Mesenchymal stem cell (in vitro differentiated cells and primary cell): ENCODE data around the gene IL4I1.

Source experiments
- DNase-seq: peaks from one replicate; pipeline ENCODE4 v3.0.0-alpha.2; 2013
- H2AFZ ChIP-seq: one replicate; pipeline ENCODE4 v1.6.1; 2013; ENCODE audit warnings: low read depth, mild to moderate bottlenecking, control low read depth, inconsistent platforms, low read length, moderate library complexity
- H2AK5ac ChIP-seq: 2 replicates; pipeline ENCODE4 v1.6.1; 2013; ENCODE audit warnings: low read length, moderate library complexity, mild to moderate bottlenecking, inconsistent platforms; ENCODE audit not compliant: severe bottlenecking
- H2BK120ac ChIP-seq: one replicate; pipeline ENCODE4 v1.6.1; 2013; ENCODE audit warnings: low read depth, mild to moderate bottlenecking, inconsistent platforms, low read length, moderate library complexity
- H2BK12ac ChIP-seq, 2 experiments: one replicate each; pipeline ENCODE4 v1.6.1; 2013; ENCODE audit warnings: inconsistent platforms in 2 of 2, low read length in 2 of 2, mild to moderate bottlenecking in 2 of 2, moderate library complexity in 2 of 2, control low read depth in 1 of 2
- H2BK15ac ChIP-seq: one replicate; pipeline ENCODE4 v1.6.1; 2013; ENCODE audit warnings: mild to moderate bottlenecking, low read depth, inconsistent platforms; ENCODE audit not compliant: poor library complexity, severe bottlenecking
- H2BK5ac ChIP-seq: 2 replicates; pipeline ENCODE4 v1.6.1; 2013; ENCODE audit warnings: low read depth, mild to moderate bottlenecking, low read length, control low read depth, inconsistent platforms; ENCODE audit not compliant: poor library complexity, severe bottlenecking
- H3K14ac ChIP-seq, 2 experiments: one replicate each; pipeline ENCODE4 v1.6.1; 2013; ENCODE audit warnings: inconsistent platforms in 2 of 2, low read length in 2 of 2, control low read depth in 1 of 2, mild to moderate bottlenecking in 1 of 2, moderate library complexity in 1 of 2
- H3K18ac ChIP-seq, 2 experiments: one replicate each; pipeline ENCODE4 v1.6.1; 2013; ENCODE audit warnings: inconsistent platforms in 2 of 2, low read length in 2 of 2, control low read depth in 1 of 2, low read depth in 1 of 2, mild to moderate bottlenecking in 1 of 2
- H3K23ac ChIP-seq, 2 experiments: one replicate each; pipeline ENCODE4 v1.6.1; 2013; ENCODE audit warnings: inconsistent platforms in 2 of 2, low read length in 2 of 2, mild to moderate bottlenecking in 2 of 2, moderate library complexity in 2 of 2, control low read depth in 1 of 2
- H3K27ac ChIP-seq: 2 replicates; pipeline ENCODE4 v1.5.1; 2013; ENCODE audit warnings: mild to moderate bottlenecking, moderate library complexity, low read length, control low read depth, inconsistent platforms; ENCODE audit not compliant: poor library complexity, severe bottlenecking
- H3K27me3 ChIP-seq, 2 experiments: 2 replicates each; pipeline versions ENCODE4 v1.6.1 to v1.7.0; 2013; ENCODE audit warnings: low read length in 2 of 2, mild to moderate bottlenecking in 2 of 2, moderate library complexity in 2 of 2, control low read depth in 1 of 2, inconsistent platforms in 1 of 2; ENCODE audit not compliant: control insufficient read depth in 1 of 2, insufficient read depth in 1 of 2
- H3K36me3 ChIP-seq, 2 experiments: 2 replicates each; pipeline versions ENCODE4 v1.6.1 to v1.7.0; 2013; ENCODE audit warnings: low read length in 2 of 2, control low read depth in 1 of 2, inconsistent platforms in 1 of 2, low read depth in 1 of 2, mild to moderate bottlenecking in 1 of 2; ENCODE audit not compliant: insufficient read depth in 2 of 2, control insufficient read depth in 1 of 2
- H3K4ac ChIP-seq, 2 experiments: one replicate each; pipeline ENCODE4 v1.6.1; 2013; ENCODE audit warnings: inconsistent platforms in 2 of 2, low read length in 2 of 2, mild to moderate bottlenecking in 2 of 2, moderate library complexity in 2 of 2, control low read depth in 1 of 2, low read depth in 1 of 2
- H3K4me1 ChIP-seq: 2 replicates; pipeline ENCODE4 v1.6.1; 2013; ENCODE audit warnings: low read depth, low read length, control low read depth; ENCODE audit not compliant: control insufficient read depth, insufficient read depth
- H3K4me2 ChIP-seq: 2 replicates; pipeline ENCODE4 v1.6.1; 2013; ENCODE audit warnings: low read length, mild to moderate bottlenecking, inconsistent platforms; ENCODE audit not compliant: poor library complexity, severe bottlenecking
- H3K4me3 ChIP-seq, 2 experiments: 2 replicates each; pipeline versions ENCODE4 v1.5.1 to v1.7.0; 2013; ENCODE audit warnings: low read length in 2 of 2, mild to moderate bottlenecking in 2 of 2, control low read depth in 1 of 2, low read depth in 1 of 2; ENCODE audit not compliant: insufficient read depth in 1 of 2
- H3K79me1 ChIP-seq: replicated peaks from 2 replicates; pipeline ENCODE4 v1.6.1; 2013; ENCODE audit warnings: mild to moderate bottlenecking, control low read depth, low read length, inconsistent platforms; ENCODE audit not compliant: poor library complexity, severe bottlenecking
- H3K9ac ChIP-seq: 2 replicates; pipeline ENCODE4 v1.7.0; 2013; ENCODE audit warnings: mild to moderate bottlenecking, low read length, moderate library complexity
- H3K9me3 ChIP-seq: 2 replicates; pipeline ENCODE4 v1.7.0; 2013; ENCODE audit warnings: mild to moderate bottlenecking, low read length; ENCODE audit not compliant: control insufficient read depth
- H4K8ac ChIP-seq: one replicate; pipeline ENCODE4 v1.6.1; 2013; ENCODE audit warnings: inconsistent platforms, mild to moderate bottlenecking, low read length, moderate library complexity
- H4K91ac ChIP-seq: one replicate; pipeline ENCODE4 v1.6.1; 2013; ENCODE audit warnings: mild to moderate bottlenecking, low read length, inconsistent platforms
- WGBS: methylation state at CpG from one replicate; pipeline ENCODE4 v1.1.7; 2013; ENCODE audit warnings: mixed read lengths; 5-methylcytosine and 5-hydroxymethylcytosine counted together

Gene IL4I1

DNA sequence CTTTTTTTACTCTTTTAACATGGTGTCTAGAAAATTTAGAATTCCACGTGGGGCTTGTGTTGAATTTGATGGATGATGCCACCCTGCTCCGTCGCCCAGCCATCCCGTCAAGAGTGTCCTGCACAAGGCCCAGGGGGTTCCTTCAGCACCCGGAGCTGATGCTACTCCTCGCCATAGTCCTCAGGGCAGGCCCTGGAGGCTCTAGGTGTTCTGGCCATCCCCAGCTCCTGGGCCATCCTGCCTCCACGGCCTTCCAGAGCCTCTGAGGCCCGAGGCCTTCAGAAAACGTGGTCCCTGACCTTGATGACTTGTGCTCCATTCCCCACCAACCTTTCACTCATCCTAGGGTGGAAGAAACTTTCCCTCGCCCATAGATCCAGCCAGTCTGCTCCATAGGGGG is 22.9 kb downstream of the IL4I1 start:
- Histone ChIP-seq H3K4me3 (no peak overlapping the region), H3K27ac (no peak overlapping the region), H3K4me1 (peaks cover 40% of the 10 kb centered on the region), H2AFZ (no peak overlapping the region), H3K9ac (peak overlapping the region; percentile 48), H2AK5ac (peak overlapping the region; percentile 65), H3K27me3 (no peaks in the 10 kb centered on the region), H2BK5ac (no peak overlapping the region), H3K4me2 (no peak overlapping the region), H4K8ac (no peak overlapping the region), H3K36me3 (peaks cover 33 to 50% of the 10 kb centered on the region in 2 experiments), H3K14ac (no peak overlapping the region), H3K18ac (no peak overlapping the region), H2BK12ac (no peak overlapping the region), H3K79me1 (peaks cover 34% of the 10 kb centered on the region), H3K23ac (no peak overlapping the region), H2BK15ac (no peak overlapping the region), H3K4ac (no peak overlapping the region), H4K91ac (no peak overlapping the region), H3K9me3 (no peaks in the 10 kb centered on the region), H2BK120ac (no peak overlapping the region)
- WGBS = 92% methylated on average over 10 of the region's 10 CpGs
- DNase-seq = no peak

- no peak overlapping the region for H2AK5ac ChIP-seq
- H3K4ac ChIP-seq = no peak overlapping the region
- H3K9me3 ChIP-seq = no peaks in the 10 kb centered on the region
- H3K4me1 ChIP-seq = peaks cover 39% of the 10 kb centered on the region
- no peak overlapping the region for H3K27ac ChIP-seq
- peak overlapping the region; percentile 1 for H4K91ac ChIP-seq
- no peak overlapping the region for H3K18ac ChIP-seq
- H3K4me3 ChIP-seq = no peak overlapping the region
- H3K9ac ChIP-seq = no peak overlapping the region
- H3K23ac ChIP-seq = no peak overlapping the region
- no peak overlapping the region for H4K8ac ChIP-seq
- 97% methylated on average over 25 of the region's 29 CpGs for WGBS
- H3K4me2 ChIP-seq = no peak overlapping the region
- no peak overlapping the region for H2BK120ac ChIP-seq
- no peaks in the 10 kb centered on the region for H3K27me3 ChIP-seq
- no peak overlapping the region for H2AFZ ChIP-seq
- H3K36me3 ChIP-seq = peaks cover 31 to 50% of the 10 kb centered on the region in 2 experiments
- H2BK15ac ChIP-seq = peak overlapping the region; percentile 20
- H3K79me1 ChIP-seq = peaks cover 29% of the 10 kb centered on the region
- no peak overlapping the region for H3K14ac ChIP-seq
- no peak overlapping the region for H2BK5ac ChIP-seq
- DNase-seq = no peak
- no peak overlapping the region for H2BK12ac ChIP-seq
These were observed 23.6 kb downstream of the IL4I1 start for GRCh38 chr19:49873129-49873521.

- H3K23ac ChIP-seq = no peak overlapping the region
- H3K18ac ChIP-seq = no peak overlapping the region
- H3K79me1 ChIP-seq = peaks cover 29% of the 10 kb centered on the region
- no peaks in the 10 kb centered on the region for H3K9me3 ChIP-seq
- H3K9ac ChIP-seq = peak overlapping the region; percentile 35
- 95% methylated on average over 25 of the region's 27 CpGs for WGBS
- no peak overlapping the region for H2BK5ac ChIP-seq
- peak overlapping the region in 1 of 2 experiments; percentile 15 for H3K4me3 ChIP-seq
- H3K27ac ChIP-seq = no peak overlapping the region
- H2BK12ac ChIP-seq = no peak overlapping the region
- H2BK120ac ChIP-seq = no peak overlapping the region
- DNase-seq = no peak
- H2AK5ac ChIP-seq = no peak overlapping the region
- peaks cover 39% of the 10 kb centered on the region for H3K4me1 ChIP-seq
- no peak overlapping the region for H2AFZ ChIP-seq
- H3K4ac ChIP-seq = peak overlapping the region in 1 of 2 experiments; percentile 30
- peaks cover 31 to 50% of the 10 kb centered on the region in 2 experiments for H3K36me3 ChIP-seq
- H3K27me3 ChIP-seq = no peaks in the 10 kb centered on the region
- H2BK15ac ChIP-seq = peak overlapping the region; percentile 20
- no peak overlapping the region for H3K4me2 ChIP-seq
- no peak overlapping the region for H3K14ac ChIP-seq
- H4K8ac ChIP-seq = no peak overlapping the region
- H4K91ac ChIP-seq = no peak overlapping the region
These were observed 24.2 kb downstream of the IL4I1 start for GRCh38 chr19:49872245-49873128.

DNA sequence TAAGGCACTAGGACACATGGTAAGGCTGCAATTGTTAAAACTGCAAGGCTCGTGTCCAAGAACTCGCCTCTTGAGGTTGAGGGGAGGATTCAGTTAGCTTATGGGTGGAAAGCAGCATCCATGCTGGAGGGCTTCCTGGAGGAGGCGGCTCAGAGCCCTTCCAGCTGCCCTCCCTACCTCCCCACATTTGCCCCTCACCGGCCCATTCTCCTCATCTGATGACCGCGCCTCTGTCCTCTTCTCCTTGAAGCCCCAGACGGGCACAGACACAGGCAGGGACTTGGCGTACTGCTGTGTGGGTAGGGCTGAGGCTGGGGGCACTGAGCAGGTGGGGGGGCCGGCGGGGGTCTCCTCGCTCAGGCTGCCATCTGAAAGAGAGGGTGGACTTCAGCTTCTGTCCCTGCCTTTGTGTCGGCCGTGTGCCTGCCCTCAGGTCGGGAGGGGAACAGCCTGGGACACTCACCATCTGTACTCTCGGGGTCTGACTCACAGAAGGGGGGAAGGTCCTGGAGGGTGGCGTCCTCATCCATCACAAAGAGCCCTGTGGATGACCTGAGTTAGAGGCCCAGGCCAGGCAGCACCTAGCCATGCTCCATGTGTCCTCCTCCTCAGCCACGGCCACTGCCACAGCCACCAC is 25.2 kb downstream of the IL4I1 start:
- no peaks in the 10 kb centered on the region for H3K27me3 ChIP-seq
- H2AFZ ChIP-seq = no peak overlapping the region
- H4K8ac ChIP-seq = no peak overlapping the region
- H3K9me3 ChIP-seq = no peaks in the 10 kb centered on the region
- peak overlapping the region in 1 of 2 experiments; percentile 29 for H2BK12ac ChIP-seq
- H3K23ac ChIP-seq = no peak overlapping the region
- peak overlapping the region in 1 of 2 experiments; percentile 30 for H3K4ac ChIP-seq
- H4K91ac ChIP-seq = no peak overlapping the region
- DNase-seq = no peak
- H3K27ac ChIP-seq = no peak overlapping the region
- no peak overlapping the region for H2BK5ac ChIP-seq
- peaks cover 39% of the 10 kb centered on the region for H3K4me1 ChIP-seq
- H3K9ac ChIP-seq = peak overlapping the region; percentile 35
- no peak overlapping the region for H3K4me3 ChIP-seq
- H3K18ac ChIP-seq = no peak overlapping the region
- no peak overlapping the region for H3K4me2 ChIP-seq
- H3K79me1 ChIP-seq = peaks cover 29% of the 10 kb centered on the region
- no peak overlapping the region for H2AK5ac ChIP-seq
- H2BK120ac ChIP-seq = no peak overlapping the region
- peaks cover 31 to 50% of the 10 kb centered on the region in 2 experiments for H3K36me3 ChIP-seq
- no peak overlapping the region for H2BK15ac ChIP-seq
- no peak overlapping the region for H3K14ac ChIP-seq
- 81% methylated on average over 15 of the region's 17 CpGs for WGBS
